ENCODE data around the gene CYP8B1. TPM values are rescaled to one million over a fixed set of nuclear protein-coding genes. Genes with fewer than 3 reads are reported as not detected.

CYP8B1 gene
- total RNA-seq, 1 experiment from 2014 or later = not detected

DNA sequence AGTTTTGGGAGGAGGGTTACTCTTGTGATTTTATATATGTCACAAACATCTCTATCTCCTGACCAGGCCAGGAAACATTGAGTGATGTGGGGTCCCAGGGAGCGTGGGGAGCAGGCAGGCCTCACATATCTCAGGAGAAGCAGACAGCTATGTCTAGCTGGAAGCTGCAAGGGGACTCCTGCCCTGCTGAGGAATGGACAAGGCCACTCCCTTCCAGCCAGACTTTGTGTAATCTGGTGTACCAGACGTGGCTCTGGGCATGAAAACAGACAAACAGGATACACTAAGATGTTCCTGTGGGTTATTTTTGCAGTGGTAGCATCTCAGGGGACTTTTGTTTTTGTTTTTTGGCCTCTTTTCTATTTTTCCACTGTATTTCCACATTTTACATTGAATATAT, 23.2 kb downstream of the CYP8B1 start:
- DNase-seq (ENCODE audit: low spot score) = no peak

GRCh38 chr3:42851228-42851834, 24.3 kb downstream of the CYP8B1 start:
- no peak for DNase-seq (ENCODE audit: low spot score)

- no peak for DNase-seq (ENCODE audit: low spot score)
These were observed 25.4 kb downstream of the CYP8B1 start for GRCh38 chr3:42850263-42850662.

GRCh38 chr3:42849017-42849416, 26.7 kb downstream of the CYP8B1 start:
- DNase-seq (ENCODE audit: low spot score) = no peak

DNA sequence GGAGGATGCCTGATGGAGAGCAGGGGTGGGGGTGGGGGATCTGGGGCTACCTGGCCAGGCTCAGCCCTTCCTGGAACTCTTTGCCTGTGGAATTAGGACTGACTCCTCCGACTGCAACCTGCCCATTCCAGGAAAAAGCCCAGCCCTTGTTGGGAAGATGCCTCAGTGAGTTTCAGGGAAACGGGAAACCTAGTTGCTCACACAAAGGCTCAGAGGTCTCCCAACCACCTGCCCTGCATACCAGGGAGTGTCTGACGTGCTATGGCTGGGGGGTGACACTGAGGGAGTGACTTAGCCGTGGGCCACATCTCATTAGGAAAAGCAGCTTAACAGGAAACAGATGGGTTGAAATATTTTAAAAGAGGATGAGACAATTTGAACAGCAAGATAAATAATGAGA, 27.9 kb downstream of the CYP8B1 start:
- no peak for DNase-seq (ENCODE audit: low spot score)

DNA sequence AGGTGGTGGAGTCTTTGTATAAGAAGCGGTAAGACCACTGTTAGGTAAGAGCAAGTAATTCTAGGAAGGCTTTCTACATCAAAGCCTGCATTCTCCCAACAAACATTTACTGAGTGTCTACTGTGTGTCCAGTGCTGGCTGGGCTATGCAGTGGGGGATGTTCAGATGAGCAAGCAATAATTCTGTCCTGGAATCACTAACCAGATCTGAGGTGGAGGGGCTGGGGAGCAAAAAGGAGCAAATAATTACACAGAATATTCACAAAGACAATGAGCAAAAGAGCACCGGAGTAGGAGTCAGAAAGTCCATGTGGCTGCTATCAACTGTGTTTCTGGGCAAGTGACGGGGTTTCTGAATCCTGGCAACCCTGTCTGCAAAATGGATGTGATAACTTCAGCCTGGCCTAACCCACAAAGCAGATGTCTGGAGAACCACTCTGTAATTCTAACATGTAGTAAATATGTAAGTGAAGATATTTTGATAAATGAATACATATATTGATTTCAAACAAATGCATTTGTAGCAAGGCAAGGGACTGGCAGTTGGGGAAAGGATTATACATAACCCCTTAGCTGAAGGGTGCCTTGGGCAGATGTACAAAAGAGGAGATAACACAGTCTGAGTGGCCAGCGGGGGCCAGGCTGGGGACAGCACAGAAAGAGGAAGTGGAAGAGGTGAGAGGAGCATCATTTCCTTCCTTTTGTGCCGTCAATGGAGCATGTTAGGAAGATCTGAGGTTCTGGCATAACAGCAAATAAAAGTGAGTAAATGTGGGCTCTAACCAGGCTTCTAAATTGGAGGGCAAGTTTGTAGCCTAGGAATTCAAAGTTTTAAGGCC, 28.8 kb downstream of the CYP8B1 start:
- no peak for DNase-seq (ENCODE audit: low spot score)

DNA sequence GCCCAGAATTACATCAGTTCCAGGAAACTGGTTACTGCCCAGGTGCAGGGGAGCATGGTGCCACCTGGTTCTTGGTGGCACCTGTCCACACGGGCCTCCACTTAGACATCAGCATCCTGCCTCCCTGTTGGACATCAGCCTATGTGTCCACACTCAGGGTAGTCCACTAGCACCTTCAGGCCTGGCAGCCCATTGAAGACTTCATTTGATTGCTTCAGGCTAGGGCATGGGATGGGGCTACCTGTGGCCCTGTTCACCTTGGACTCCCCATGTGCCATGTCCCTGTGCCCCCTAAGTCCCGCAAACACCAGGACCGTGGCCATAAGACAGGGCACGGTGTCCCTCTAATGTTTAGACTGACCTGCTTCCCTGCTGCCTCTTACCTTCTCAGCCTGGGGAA, 30.9 kb downstream of the CYP8B1 start:
- DNase-seq (ENCODE audit: low spot score) = no peak

DNA sequence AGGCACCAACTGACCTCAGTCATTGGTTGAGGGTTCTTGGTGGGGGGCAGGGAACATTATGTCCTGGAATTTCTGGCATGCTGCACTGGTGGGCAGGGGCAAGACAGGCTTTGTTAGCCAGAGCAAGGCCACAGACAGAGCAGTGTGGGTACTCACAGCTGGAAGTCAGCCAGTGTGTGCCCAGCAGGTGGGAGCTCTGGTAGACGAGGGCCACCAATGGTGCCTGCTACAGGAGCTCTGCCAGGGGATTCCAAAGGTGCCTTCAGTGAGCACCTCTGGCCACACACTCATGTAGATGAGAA, 31.3 kb downstream of the CYP8B1 start:
- no peak for DNase-seq (ENCODE audit: low spot score)

DNA sequence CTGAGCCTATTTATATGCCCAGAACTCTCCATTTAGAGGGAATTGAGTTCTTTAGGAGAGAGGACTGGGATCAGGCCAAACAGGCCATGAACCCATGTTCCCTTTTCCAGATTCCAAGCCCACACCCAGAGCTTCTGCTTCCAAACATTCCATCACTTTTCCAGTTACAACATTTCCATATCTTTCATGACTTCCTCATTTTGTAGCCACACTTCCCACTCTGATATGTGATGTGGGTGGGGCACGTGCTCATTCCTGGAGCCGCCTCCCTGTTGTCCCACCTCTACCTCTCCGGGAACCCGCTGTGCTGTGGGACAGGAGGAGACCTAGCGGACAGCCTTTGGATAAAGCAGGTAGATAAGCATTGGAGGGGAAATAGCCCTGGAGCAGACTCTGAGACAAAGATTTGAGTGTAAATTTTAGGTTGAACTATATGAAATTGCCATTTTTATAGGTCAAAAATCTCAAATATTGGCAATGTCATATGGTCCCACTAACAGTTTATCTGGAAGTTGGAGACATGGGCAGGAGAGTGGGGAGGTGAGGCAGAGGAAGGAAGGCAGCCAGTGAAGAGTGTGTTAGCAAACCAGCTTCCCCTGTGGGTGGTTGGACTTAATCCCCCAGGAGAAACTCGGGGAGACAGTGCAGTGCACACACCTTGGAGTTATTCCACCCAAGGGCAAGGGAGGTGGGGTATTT, 31.8 kb downstream of the CYP8B1 start:
- DNase-seq (ENCODE audit: low spot score) = no peak

DNA sequence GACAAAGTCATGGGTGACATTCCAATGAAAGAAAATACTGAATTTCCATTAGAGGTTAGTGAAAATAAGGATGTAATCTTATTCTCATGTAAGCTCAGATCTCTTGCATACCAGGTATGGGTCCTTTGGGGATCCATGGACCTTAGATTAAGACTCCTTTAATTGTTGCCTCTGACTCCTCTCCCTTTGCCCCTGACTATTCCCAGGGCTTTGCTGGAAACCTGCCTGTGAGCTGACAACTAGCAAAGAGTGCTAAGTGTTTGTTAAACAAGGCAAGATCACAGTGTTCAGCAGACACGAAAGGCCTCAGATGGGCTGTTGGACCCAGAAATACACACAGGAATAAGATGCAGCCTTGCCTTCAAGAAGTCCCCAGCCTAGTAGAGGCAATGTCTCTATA, 34.3 kb downstream of the CYP8B1 start:
- no peak for DNase-seq (ENCODE audit: low spot score)

- peak; percentile 54 for DNase-seq (ENCODE audit: low spot score)
These were observed 36.1 kb downstream of the CYP8B1 start for GRCh38 chr3:42839616-42840015.

GRCh38 chr3:42838571-42838970, 37.1 kb downstream of the CYP8B1 start:
- no peak for DNase-seq (ENCODE audit: low spot score)

DNA sequence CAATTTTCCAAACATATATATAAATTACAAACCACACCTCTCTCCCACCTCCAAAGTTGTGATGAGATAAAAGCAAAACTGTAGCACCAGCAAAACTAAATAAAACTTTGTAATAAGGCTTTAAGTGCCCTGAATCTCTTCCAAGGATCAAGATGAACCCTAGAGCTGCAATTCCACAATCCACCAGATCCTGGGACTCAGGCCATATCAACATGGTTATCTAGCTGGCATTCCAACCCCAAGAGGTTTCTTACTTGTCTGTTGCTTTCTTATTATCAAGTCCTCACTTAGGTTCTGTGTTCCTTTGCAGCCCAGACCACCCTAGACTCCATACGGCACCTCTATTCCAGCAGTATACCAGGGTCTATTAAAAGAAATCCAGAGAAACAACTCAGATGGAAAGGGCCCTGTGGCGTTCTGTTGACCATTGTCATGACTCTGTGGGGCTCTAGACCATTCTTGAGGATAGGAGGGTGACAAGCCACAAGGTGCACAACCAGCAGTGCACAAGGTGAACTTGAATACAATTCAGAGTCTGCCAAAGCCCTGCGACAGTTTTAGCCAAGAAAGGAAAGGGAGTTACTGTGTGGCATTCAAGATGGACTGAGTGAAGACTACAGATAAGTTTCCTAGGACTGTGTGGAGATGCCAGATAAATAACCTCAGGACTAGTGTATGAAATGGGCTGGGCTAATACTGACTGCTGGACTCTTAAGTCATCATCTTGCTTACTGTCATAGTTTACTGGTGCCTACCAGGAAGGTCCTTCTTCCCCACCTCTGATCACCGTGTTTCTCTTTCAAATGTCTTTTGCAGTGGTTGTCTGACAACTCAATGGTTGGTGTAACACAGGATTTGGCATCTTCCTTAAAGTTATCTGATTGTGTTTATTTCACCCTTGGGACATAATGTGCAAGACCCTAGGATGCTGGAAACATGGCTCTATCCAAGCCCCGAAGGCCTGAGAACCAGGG, 39.2 kb downstream of the CYP8B1 start:
- DNase-seq (ENCODE audit: low spot score) = no peak

GRCh38 chr3:42831321-42831713, 44.4 kb downstream of the CYP8B1 start:
- peak; percentile 59 for DNase-seq (ENCODE audit: low spot score)

DNA sequence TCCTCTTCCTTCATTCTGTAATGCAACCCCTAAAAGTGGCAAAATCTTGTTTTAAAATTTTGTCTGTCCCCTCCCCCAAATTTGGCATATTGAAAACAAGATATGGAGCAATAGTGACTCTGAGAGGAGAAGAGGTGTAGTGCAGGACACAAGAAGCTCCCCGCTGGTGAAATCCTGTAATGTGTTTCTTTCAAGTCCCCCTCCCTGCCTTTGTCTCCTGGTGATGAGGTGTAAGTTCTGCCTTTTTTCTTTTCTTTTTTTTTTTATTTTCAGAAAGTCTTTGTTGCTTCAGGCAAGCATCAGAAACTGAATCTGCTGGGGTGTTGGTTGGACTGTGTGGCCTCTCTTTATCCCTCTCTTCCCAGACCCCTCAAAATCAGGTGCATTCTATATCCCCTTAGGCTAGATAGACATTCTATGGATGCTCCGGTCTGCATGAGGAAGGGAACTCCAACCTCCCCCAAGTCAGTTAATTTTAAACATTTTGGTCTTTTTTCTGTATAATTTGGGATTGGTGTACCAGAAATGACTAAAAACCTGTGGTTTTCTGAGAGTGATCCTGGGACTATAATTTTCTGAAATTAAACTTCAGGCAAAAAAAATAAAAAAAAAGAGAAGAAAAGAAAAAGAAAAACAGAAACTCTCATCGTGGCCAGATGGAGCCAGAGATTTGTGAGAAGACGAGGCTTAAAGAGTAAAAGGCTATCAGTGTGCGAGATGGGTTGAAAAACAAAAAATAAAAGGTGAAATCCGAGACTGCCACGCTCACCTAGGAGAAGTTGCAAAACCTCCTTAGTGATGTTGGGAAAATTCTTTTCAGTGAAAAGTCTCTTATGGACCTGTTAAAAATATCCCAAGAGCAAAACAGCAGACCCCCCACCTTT, 45.0 kb downstream of the CYP8B1 start:
- DNase-seq (ENCODE audit: low spot score) = no peak

DNA sequence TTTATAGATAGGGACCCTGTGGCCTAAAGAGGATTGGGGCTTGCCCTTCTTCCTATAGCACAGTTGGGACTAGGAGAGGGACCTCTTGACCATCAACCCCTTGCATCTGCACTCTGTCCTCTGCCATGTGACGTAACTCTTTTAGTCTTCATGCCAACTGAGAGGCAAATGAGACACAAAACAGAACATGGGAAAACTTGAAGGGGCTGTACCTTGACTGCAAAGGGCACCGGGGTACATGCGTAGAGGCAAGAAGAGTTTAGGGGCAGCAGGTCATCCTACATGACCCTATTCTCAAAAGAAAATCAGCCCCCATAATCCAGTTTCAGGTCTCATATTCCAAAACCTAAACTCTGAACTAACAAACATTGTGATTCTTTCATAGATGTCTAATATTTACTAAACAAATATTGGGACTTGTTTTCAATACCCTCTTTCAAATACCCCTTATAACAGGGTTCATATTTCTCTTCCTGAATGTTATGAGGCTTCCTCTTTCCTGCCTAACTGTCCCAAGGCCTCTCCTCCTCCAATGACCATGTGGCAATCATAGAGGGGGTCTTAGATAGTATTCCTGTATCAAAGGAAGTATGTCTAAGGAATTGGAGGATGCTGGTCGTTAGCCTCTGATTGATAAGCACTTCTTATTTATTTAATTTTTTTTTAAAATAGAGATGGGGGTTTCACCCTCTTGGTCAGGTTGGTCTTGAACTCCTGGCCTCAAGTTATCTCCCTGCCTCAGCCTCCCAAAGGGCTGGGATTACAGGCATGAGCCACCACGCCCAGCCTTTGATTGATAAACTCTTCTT, 45.8 kb downstream of the CYP8B1 start:
- DNase-seq (ENCODE audit: low spot score) = no peak

DNA sequence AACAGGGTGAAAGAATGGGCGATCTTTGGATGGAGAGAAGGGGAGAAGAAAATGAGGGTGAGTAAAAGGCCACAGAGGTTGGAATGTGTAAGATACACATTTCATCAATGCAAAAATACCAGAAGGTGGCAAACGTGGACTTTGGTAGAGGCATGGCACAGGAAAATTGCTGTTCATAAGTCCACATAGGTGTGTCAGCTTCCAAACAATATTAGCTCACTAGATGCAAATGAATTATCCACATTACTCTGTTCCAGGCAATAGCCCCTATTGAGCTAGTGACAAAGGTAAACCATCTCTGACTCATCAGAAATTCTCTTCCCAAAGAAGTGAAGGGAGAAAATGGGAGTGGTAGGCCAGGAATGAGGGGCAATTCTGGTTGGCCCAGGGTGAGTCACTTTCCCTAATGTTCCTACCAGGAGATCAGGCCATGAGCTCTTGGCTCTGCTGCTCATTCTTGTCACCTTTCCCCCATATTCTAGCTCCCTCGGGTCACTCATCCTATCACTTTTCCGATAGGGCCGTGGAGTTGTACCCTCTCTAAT, 46.5 kb downstream of the CYP8B1 start:
- no peak for DNase-seq (ENCODE audit: low spot score)

GRCh38 chr3:42827654-42828053, 48.0 kb downstream of the CYP8B1 start:
- no peak for DNase-seq (ENCODE audit: low spot score)

- no peak for DNase-seq (ENCODE audit: low spot score)
These were observed 48.7 kb downstream of the CYP8B1 start for GRCh38 chr3:42827023-42827422.

- DNase-seq (ENCODE audit: low spot score) = no peak
These were observed 49.5 kb downstream of the CYP8B1 start for GRCh38 chr3:42826141-42826540.
